Liver (tissue), 9 donors: ENCODE data around the gene TRAPPC3. TPM values are rescaled to one million over a fixed set of nuclear protein-coding genes. Genes with fewer than 3 reads are reported as not detected.

Experiments used
- DNase-seq: peaks from one replicate; pipeline ENCODE4 v3.0.0-alpha.2; 2017; ENCODE audit warnings: low spot score
- H3K27ac ChIP-seq, 2 donors: one replicate each; pipeline ENCODE4 v1.7.0; 2013; ENCODE audit warnings: inconsistent platforms in 2 of 2, low read length in 2 of 2, control low read depth in 1 of 2, low read depth in 1 of 2, mild to moderate bottlenecking in 1 of 2
- H3K27me3 ChIP-seq, 4 donors: one replicate each; pipeline versions ENCODE4 v1.6.1 to v1.7.0; 2013; ENCODE audit warnings: low read length in 3 of 4, inconsistent platforms in 1 of 4, mild to moderate bottlenecking in 1 of 4, moderate library complexity in 1 of 4; ENCODE audit not compliant: control insufficient read depth in 4 of 4, insufficient read depth in 4 of 4
- H3K36me3 ChIP-seq, 4 donors: one replicate each; pipeline versions ENCODE4 v1.6.1 to v1.7.0; 2013; ENCODE audit warnings: low read length in 3 of 4, mild to moderate bottlenecking in 3 of 4, low read depth in 1 of 4, moderate library complexity in 1 of 4; ENCODE audit not compliant: control insufficient read depth in 4 of 4, insufficient read depth in 3 of 4
- H3K4me1 ChIP-seq, 4 donors: one replicate each; pipeline versions ENCODE4 v1.6.1 to v1.7.0; 2013; ENCODE audit warnings: low read length in 3 of 4, mild to moderate bottlenecking in 3 of 4, moderate library complexity in 1 of 4; ENCODE audit not compliant: control insufficient read depth in 4 of 4, insufficient read depth in 4 of 4
- H3K4me3 ChIP-seq, 3 donors: one replicate each; pipeline versions ENCODE4 v1.6.1 to v1.7.0; 2013; ENCODE audit warnings: low read length in 3 of 3, control low read depth in 1 of 3, low read depth in 1 of 3, mild to moderate bottlenecking in 1 of 3
- H3K9ac ChIP-seq, 2 donors: one replicate each; pipeline ENCODE4 v1.7.0; 2013; ENCODE audit warnings: low read length in 2 of 2, mild to moderate bottlenecking in 2 of 2, moderate library complexity in 2 of 2, control low read depth in 1 of 2, low read depth in 1 of 2
- H3K9me3 ChIP-seq, 4 donors: one replicate each; pipeline versions ENCODE4 v1.6.1 to v1.7.0; 2013; ENCODE audit warnings: low read length in 3 of 4; ENCODE audit not compliant: control insufficient read depth in 4 of 4
- ATF3 ChIP-seq: IDR thresholded peaks from 2 replicates; pipeline ENCODE4 v1.6.1; 2016; ENCODE audit warnings: antibody characterized with exemption
- CTCF ChIP-seq: fragments of 150-350 bp; IDR thresholded peaks from 2 replicates; pipeline ENCODE4 v1.5.1; 2017; ENCODE audit warnings: improper control_type of control experiment, low read depth, low read length; ENCODE audit not compliant: missing input control
- FOXA1 ChIP-seq: IDR thresholded peaks from 2 replicates; pipeline ENCODE4 v1.6.1; 2016; ENCODE audit warnings: antibody characterized with exemption
- FOXA2 ChIP-seq: IDR thresholded peaks from 2 replicates; pipeline ENCODE4 v1.6.1; 2016; ENCODE audit warnings: antibody characterized with exemption
- GABPA ChIP-seq, 2 donors: IDR thresholded peaks in 1 of 2; conservative IDR thresholded peaks in 1 of 2; 2 replicates each; pipeline ENCODE4 v1.6.1; 2016; ENCODE audit warnings: antibody characterized with exemption in 2 of 2, mild to moderate bottlenecking in 1 of 2, moderate library complexity in 1 of 2
- HNF4G ChIP-seq: IDR thresholded peaks from 2 replicates; pipeline ENCODE4 v1.6.1; 2016; ENCODE audit warnings: antibody characterized with exemption
- JUND ChIP-seq, 2 donors: IDR thresholded peaks; 2 replicates each; pipeline ENCODE4 v1.6.1; 2016; ENCODE audit warnings: antibody characterized with exemption in 2 of 2
- MAX ChIP-seq: IDR thresholded peaks from 2 replicates; pipeline ENCODE4 v1.6.1; 2016; ENCODE audit warnings: antibody characterized with exemption
- NR2F2 ChIP-seq: IDR thresholded peaks from 2 replicates; pipeline ENCODE4 v1.6.1; 2016; ENCODE audit warnings: antibody characterized with exemption
- RAD21 ChIP-seq, 2 donors: IDR thresholded peaks; 2 replicates each; pipeline ENCODE4 v1.6.1; 2016; ENCODE audit warnings: antibody characterized with exemption in 2 of 2, mild to moderate bottlenecking in 2 of 2
- REST ChIP-seq: IDR thresholded peaks from 2 replicates; pipeline ENCODE4 v1.6.1; 2016; ENCODE audit warnings: antibody characterized with exemption, mild to moderate bottlenecking
- RXRA ChIP-seq, 2 donors: IDR thresholded peaks; 2 replicates each; pipeline ENCODE4 v1.6.1; 2017 to 2018; ENCODE audit warnings: antibody characterized with exemption in 2 of 2, mild to moderate bottlenecking in 1 of 2
- YY1 ChIP-seq: IDR thresholded peaks from 2 replicates; pipeline ENCODE4 v1.6.1; 2016; ENCODE audit warnings: antibody characterized with exemption, mild to moderate bottlenecking
- WGBS: extraction: QIAGEN DNeasy Blood & Tissue Kit; methylation state at CpG from one replicate; pipeline ENCODE4 v1.1.7; 2013; 5-methylcytosine and 5-hydroxymethylcytosine counted together
- polyA plus RNA-seq, 2 donors: library from polyadenylated mRNA; stranded (reverse) in 1 of 2; unstranded in 1 of 2; fragments of 200-250 nt in 1 of 2; fragments of >200 nt in 1 of 2; fragmentation: Nextera tagmentation in 1 of 2; extraction: Ambion mirVana in 1 of 2; gene quantifications; one replicate each; pipeline versions ENCODE4 v1.2.1 to v1.2.3, GENCODE V29; 2013 to 2015
- total RNA-seq, 2 donors: library from RNA; depleted of rRNA; stranded (reverse); fragments of >200 nt; gene quantifications; one replicate each; pipeline ENCODE4 v1.2.3, GENCODE V29; 2014
- donor health status: healthy.
- donor health status: healthy.
- donor health status: healthy.
- donor health status: healthy.
- donor health status: healthy.

Gene TRAPPC3
- total and polyA plus RNA-seq, 4 donors: 24.2 to 56.1 (median 30.4) TPM

GRCh38 chr1:36107394-36107793, 41.9 kb downstream of the TRAPPC3 start (continued):
- TF ChIP-seq CTCF: no peak
- TF ChIP-seq RAD21 (IDR thresholded peaks at IDR 0.05): no peak
- no peak for TF ChIP-seq NR2F2

- no peak overlapping the region for H3K27ac ChIP-seq
- no peaks in the 10 kb centered on the region for H3K27me3 ChIP-seq
- no peaks in the 10 kb centered on the region for H3K9me3 ChIP-seq
- H3K9ac ChIP-seq: no peak overlapping the region
- no peak for DNase-seq
- TF ChIP-seq YY1 (no peak), RAD21 (IDR thresholded peaks at IDR 0.05) (no peak), REST (no peak), JUND (IDR thresholded peaks at IDR 0.05) (no peak)
- WGBS: 46% methylated on average over 5 of the region's 5 CpGs
- no peaks in the 10 kb centered on the region for H3K4me1 ChIP-seq
- no peaks in the 10 kb centered on the region for H3K36me3 ChIP-seq
- H3K4me3 ChIP-seq: no peak overlapping the region
Observed at GRCh38 chr1:36106269-36106668, 43.0 kb downstream of the TRAPPC3 start.

- H3K4me3 ChIP-seq: no peak overlapping the region
- H3K9me3 ChIP-seq: no peaks in the 10 kb centered on the region
- WGBS: 98% methylated on average over 5 of the region's 5 CpGs
- H3K4me1 ChIP-seq: peaks cover 0 to 5% (median 2%) of the 10 kb centered on the region in 4 donors
- H3K27ac ChIP-seq: no peak overlapping the region
- DNase-seq: no peak
- H3K27me3 ChIP-seq: no peaks in the 10 kb centered on the region
- no peak overlapping the region for H3K9ac ChIP-seq
- H3K36me3 ChIP-seq: peaks cover 0 to 1% (median 0%) of the 10 kb centered on the region in 4 donors
- no peak for TF ChIP-seq CTCF
Observed at GRCh38 chr1:36101546-36101945, 47.7 kb downstream of the TRAPPC3 start.

- H3K4me3 ChIP-seq: no peak overlapping the region
- H3K27me3 ChIP-seq: no peaks in the 10 kb centered on the region
- H3K9ac ChIP-seq: no peak overlapping the region
- H3K36me3 ChIP-seq: peaks cover 0 to 7% (median under 1%) of the 10 kb centered on the region in 4 donors
- WGBS: 77% methylated on average over 6 of the region's 6 CpGs
- DNase-seq: no peak
- peaks cover 0 to 5% (median 2%) of the 10 kb centered on the region in 4 donors for H3K4me1 ChIP-seq
- no peak overlapping the region for H3K27ac ChIP-seq
- no peaks in the 10 kb centered on the region for H3K9me3 ChIP-seq
- no peak for TF ChIP-seq MAX
- no peak for TF ChIP-seq HNF4G
- no peak for TF ChIP-seq ATF3
- no peak for TF ChIP-seq CTCF
- TF ChIP-seq FOXA1: no peak
- no peak for TF ChIP-seq GABPA (IDR thresholded peaks at IDR 0.05 in 1 of 2, conservative IDR thresholded peaks at IDR 0.05 in 1 of 2)
- no peak for TF ChIP-seq FOXA2
- TF ChIP-seq RXRA (IDR thresholded peaks at IDR 0.05): no peak
Observed at GRCh38 chr1:36100376-36100775, 48.9 kb downstream of the TRAPPC3 start.
